GM19193 (cell line): Measurements from ENCODE around the gene SF1.
A peak's percentile ranks its signal among the peaks of the same experiment; 100 is the strongest.

Source experiments
- POLR2A ChIP-seq: IDR thresholded peaks from 4 replicates; pipeline ENCODE4 v1.6.1; 2011; ENCODE audit not compliant: insufficient read depth, insufficient read length; ENCODE audit errors: extremely low read depth

SF1 gene

GRCh38 chr11:64771861-64772260 is 6.5 kb downstream of the SF1 start:
- TF ChIP-seq POLR2A: no peak

GRCh38 chr11:64770120-64770519 is 8.2 kb downstream of the SF1 start:
- peak; percentile 16 for TF ChIP-seq POLR2A

DNA sequence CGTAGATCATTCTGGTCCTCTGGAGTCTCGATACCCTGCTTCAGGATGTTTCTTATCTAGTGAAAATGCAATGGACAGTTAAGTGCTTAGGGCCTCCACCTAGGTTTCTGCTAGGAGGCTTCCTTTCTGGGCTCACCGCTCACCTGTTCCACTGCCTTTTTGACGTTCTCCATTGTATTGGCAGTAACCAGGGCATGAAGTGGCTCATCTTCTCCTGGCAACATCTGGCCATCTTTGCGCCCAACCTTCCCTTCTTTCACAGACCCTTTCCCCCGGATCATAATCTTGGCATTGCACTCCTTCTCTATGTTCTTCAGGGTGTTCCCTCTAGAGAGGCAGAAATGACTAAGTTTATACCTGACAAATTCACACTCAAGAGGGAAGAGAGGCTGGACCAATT is 9.1 kb downstream of the SF1 start:
- no peak for TF ChIP-seq POLR2A

GRCh38 chr11:64768300-64768694 is 10.0 kb downstream of the SF1 start:
- TF ChIP-seq POLR2A: no peak

GRCh38 chr11:64767344-64768299 is 10.7 kb downstream of the SF1 start:
- peak; percentile 24 for TF ChIP-seq POLR2A

- TF ChIP-seq POLR2A: no peak
These were observed 11.5 kb downstream of the SF1 start for GRCh38 chr11:64766881-64767280.

GRCh38 chr11:64765851-64766665 is 12.3 kb downstream of the SF1 start:
- TF ChIP-seq POLR2A: no peak

- TF ChIP-seq POLR2A: peak; percentile 20
These were observed 13.0 kb downstream of the SF1 start for GRCh38 chr11:64765291-64765850.

DNA sequence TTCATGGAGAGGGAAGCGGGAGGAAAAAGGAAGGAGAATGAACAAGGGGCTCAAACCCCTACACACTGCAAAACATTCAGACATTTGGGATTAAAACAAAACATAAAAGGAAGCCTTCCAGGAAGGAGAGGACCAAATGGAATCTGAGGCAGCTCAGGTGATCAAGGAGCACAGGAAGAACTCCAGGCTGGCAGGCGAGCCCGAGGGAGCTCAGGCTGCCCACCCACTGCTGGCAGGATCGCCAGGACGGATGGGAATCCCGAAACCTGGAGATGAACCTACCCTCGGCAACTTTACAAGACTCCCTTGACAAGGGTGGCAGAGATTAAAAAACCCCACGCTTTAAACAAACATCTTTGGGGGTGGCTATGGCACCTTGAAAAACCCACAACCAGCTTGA is 13.6 kb downstream of the SF1 start:
- no peak for TF ChIP-seq POLR2A

GRCh38 chr11:64764040-64764611 is 14.2 kb downstream of the SF1 start:
- no peak for TF ChIP-seq POLR2A

GRCh38 chr11:64763526-64764039 is 14.8 kb downstream of the SF1 start:
- TF ChIP-seq POLR2A: no peak

GRCh38 chr11:64762674-64763525 is 15.4 kb downstream of the SF1 start:
- TF ChIP-seq POLR2A: no peak

- peak; percentile 47 for TF ChIP-seq POLR2A
These were observed 16.1 kb downstream of the SF1 start for GRCh38 chr11:64762277-64762673.
